Lung (tissue), 12 donors: ENCODE results near the gene SSR4. TPM values are rescaled to one million over a fixed set of nuclear protein-coding genes. Genes with fewer than 3 reads are reported as not detected.

ENCODE experiments used
- ATAC-seq: fragments of 200-7000 bp; cut with Tn5 transposase; one replicate; pipeline ENCODE4 v1.9.1; 2020; ENCODE audit warnings: moderate number of reproducible peaks; ENCODE audit not compliant: insufficient read depth, low FRiP score
- DNase-seq, 3 donors: peaks; one replicate each; pipeline ENCODE4 v3.0.0-alpha.2; 2013 to 2017
- H3K27ac ChIP-seq, 2 donors: one replicate each; pipeline ENCODE4 v1.5.1; 2013; ENCODE audit warnings: mild to moderate bottlenecking in 2 of 2, moderate library complexity in 2 of 2, control low read depth in 1 of 2, inconsistent platforms in 1 of 2, low read depth in 1 of 2, low read length in 1 of 2
- H3K27me3 ChIP-seq, 3 donors: one replicate each; pipeline ENCODE4 v1.5.1; 2013; ENCODE audit warnings: low read length in 2 of 3; ENCODE audit not compliant: control insufficient read depth in 3 of 3, insufficient read depth in 3 of 3
- H3K36me3 ChIP-seq, 4 donors: one replicate each; pipeline ENCODE4 v1.5.1; 2013; ENCODE audit warnings: low read length in 4 of 4, mild to moderate bottlenecking in 1 of 4, moderate library complexity in 1 of 4; ENCODE audit not compliant: control insufficient read depth in 4 of 4, insufficient read depth in 4 of 4
- H3K4me1 ChIP-seq, 5 donors: one replicate each; pipeline ENCODE4 v1.5.1; 2013; ENCODE audit warnings: low read length in 5 of 5, mild to moderate bottlenecking in 2 of 5, moderate library complexity in 1 of 5; ENCODE audit not compliant: control insufficient read depth in 5 of 5, insufficient read depth in 5 of 5
- H3K4me3 ChIP-seq: one replicate; pipeline ENCODE4 v1.5.1; 2013; ENCODE audit warnings: mild to moderate bottlenecking, control low read depth, moderate library complexity
- H3K9ac ChIP-seq, 2 donors: one replicate each; pipeline ENCODE4 v1.5.1; 2013; ENCODE audit warnings: low read length in 2 of 2, control low read depth in 1 of 2; ENCODE audit not compliant: insufficient read depth in 1 of 2
- H3K9me3 ChIP-seq, 4 donors: one replicate each; pipeline ENCODE4 v1.5.1; 2013; ENCODE audit warnings: low read length in 3 of 4, mild to moderate bottlenecking in 1 of 4, moderate library complexity in 1 of 4; ENCODE audit not compliant: control insufficient read depth in 4 of 4, insufficient read depth in 3 of 4
- WGBS, 2 donors: extraction: QIAGEN DNeasy Blood & Tissue Kit; methylation state at CpG; one replicate each; pipeline ENCODE4 v1.1.7; 2013; 5-methylcytosine and 5-hydroxymethylcytosine counted together
- polyA plus RNA-seq, 2 donors: library from polyadenylated mRNA; stranded (reverse); fragments of 200-250 nt; gene quantifications; one replicate each; pipeline ENCODE4 v1.2.1, GENCODE V29; 2013
- total RNA-seq, 2 donors: library from RNA; depleted of rRNA in 1 of 2; stranded (reverse); fragments of >200 nt in 1 of 2; gene quantifications; one replicate each; pipeline ENCODE4 v1.2.1, GENCODE V29; 2014 to 2021
- TF ChIP-seq, protein P1 (sequence below): IDR thresholded peaks from 2 replicates; pipeline ENCODE4 v1.5.1; 2012; ENCODE audit warnings: mild to moderate bottlenecking; ENCODE audit errors: control extremely low read depth, extremely low read depth
- donor health status: control.
- donor health status: control.
- donor health status: Bipolar disorder and iron deficiency.
- donor health status: healthy.
- donor health status: DM: yes; HTN: yes; CAD: no.

Gene SSR4
- total and polyA plus RNA-seq, 4 donors = 84.2 to 1,008 (median 567) TPM

DNA sequence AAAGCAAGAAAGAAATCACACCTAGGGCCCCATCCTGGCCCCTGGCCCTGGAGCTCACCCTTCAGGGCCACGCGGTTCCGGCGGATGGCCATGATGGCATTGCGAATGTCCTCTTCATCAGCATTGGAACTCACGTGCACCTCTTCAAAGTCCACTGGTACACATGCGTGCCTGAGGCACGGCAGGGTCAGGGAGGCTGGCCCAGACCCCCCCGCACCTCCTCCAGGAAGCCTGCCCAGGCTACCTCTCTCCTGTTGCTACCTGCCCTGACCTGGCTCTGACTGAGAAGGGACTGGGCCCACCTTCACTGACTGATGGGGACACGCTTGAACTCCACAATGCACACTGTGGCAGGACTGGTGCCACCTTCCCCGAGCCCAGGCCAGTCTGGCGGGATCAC, 4.8 kb upstream of the SSR4 start:
- H3K36me3 ChIP-seq = peaks cover 0 to 23% (median 2%) of the 10 kb centered on the region in 4 donors
- ATAC-seq = no peak
- H3K27me3 ChIP-seq = no peaks in the 10 kb centered on the region
- peaks cover 0 to 6% (median 4%) of the 10 kb centered on the region in 5 donors for H3K4me1 ChIP-seq
- peaks cover 0 to 18% (median 0%) of the 10 kb centered on the region in 4 donors for H3K9me3 ChIP-seq
- WGBS, 2 donors = 91 to 95% methylated on average over 11 to 12 of the region's 12 CpGs
- H3K27ac ChIP-seq = no peak overlapping the region
- TF ChIP-seq, protein P1, sequence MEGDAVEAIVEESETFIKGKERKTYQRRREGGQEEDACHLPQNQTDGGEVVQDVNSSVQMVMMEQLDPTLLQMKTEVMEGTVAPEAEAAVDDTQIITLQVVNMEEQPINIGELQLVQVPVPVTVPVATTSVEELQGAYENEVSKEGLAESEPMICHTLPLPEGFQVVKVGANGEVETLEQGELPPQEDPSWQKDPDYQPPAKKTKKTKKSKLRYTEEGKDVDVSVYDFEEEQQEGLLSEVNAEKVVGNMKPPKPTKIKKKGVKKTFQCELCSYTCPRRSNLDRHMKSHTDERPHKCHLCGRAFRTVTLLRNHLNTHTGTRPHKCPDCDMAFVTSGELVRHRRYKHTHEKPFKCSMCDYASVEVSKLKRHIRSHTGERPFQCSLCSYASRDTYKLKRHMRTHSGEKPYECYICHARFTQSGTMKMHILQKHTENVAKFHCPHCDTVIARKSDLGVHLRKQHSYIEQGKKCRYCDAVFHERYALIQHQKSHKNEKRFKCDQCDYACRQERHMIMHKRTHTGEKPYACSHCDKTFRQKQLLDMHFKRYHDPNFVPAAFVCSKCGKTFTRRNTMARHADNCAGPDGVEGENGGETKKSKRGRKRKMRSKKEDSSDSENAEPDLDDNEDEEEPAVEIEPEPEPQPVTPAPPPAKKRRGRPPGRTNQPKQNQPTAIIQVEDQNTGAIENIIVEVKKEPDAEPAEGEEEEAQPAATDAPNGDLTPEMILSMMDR = no peak
- no peak overlapping the region for H3K9ac ChIP-seq
- DNase-seq = no peak
- H3K4me3 ChIP-seq = no peak overlapping the region

- no peak overlapping the region for H3K4me3 ChIP-seq
- peaks cover 0 to 14% (median 0%) of the 10 kb centered on the region in 4 donors for H3K36me3 ChIP-seq
- TF ChIP-seq, protein P1 = no peak
- H3K9ac ChIP-seq = no peak overlapping the region
- DNase-seq (no peak), ATAC-seq (no peak)
- H3K9me3 ChIP-seq = peaks cover 0 to 28% (median 0%) of the 10 kb centered on the region in 4 donors
- peaks cover 0 to 14% (median 8%) of the 10 kb centered on the region in 5 donors for H3K4me1 ChIP-seq
- H3K27ac ChIP-seq = no peak overlapping the region
- WGBS, 2 donors = 86 to 93% methylated on average over 17 of the region's 17 CpGs
- H3K27me3 ChIP-seq = no peaks in the 10 kb centered on the region
Observed at GRCh38 chrX:153791104-153791852, 3.2 kb upstream of the SSR4 start.

- H3K9me3 ChIP-seq = peaks cover 0 to 34% (median 0%) of the 10 kb centered on the region in 4 donors
- peaks cover 0 to 14% (median 8%) of the 10 kb centered on the region in 5 donors for H3K4me1 ChIP-seq
- ATAC-seq = no peak
- H3K27ac ChIP-seq = no peak overlapping the region
- H3K27me3 ChIP-seq = no peaks in the 10 kb centered on the region
- no peak for DNase-seq
- peaks cover 0 to 8% (median 1%) of the 10 kb centered on the region in 4 donors for H3K36me3 ChIP-seq
- TF ChIP-seq, protein P1 = no peak
- H3K4me3 ChIP-seq = no peak overlapping the region
- WGBS, 2 donors = 87 to 93% methylated on average over 6 of the region's 6 CpGs
- H3K9ac ChIP-seq = no peak overlapping the region
Observed at GRCh38 chrX:153792368-153792767, 2.1 kb upstream of the SSR4 start.
